Eye (tissue), 1 donor: ENCODE data around the gene ODC1.
A peak's percentile ranks its signal among the peaks of the same experiment; 100 is the strongest.

ENCODE experiments used
- DNase-seq: peaks from one replicate; pipeline ENCODE4 v3.0.0-alpha.2; 2015

Gene ODC1

GRCh38 chr2:10433264-10433946 is 14.7 kb downstream of the ODC1 start:
- DNase-seq: no peak

DNA sequence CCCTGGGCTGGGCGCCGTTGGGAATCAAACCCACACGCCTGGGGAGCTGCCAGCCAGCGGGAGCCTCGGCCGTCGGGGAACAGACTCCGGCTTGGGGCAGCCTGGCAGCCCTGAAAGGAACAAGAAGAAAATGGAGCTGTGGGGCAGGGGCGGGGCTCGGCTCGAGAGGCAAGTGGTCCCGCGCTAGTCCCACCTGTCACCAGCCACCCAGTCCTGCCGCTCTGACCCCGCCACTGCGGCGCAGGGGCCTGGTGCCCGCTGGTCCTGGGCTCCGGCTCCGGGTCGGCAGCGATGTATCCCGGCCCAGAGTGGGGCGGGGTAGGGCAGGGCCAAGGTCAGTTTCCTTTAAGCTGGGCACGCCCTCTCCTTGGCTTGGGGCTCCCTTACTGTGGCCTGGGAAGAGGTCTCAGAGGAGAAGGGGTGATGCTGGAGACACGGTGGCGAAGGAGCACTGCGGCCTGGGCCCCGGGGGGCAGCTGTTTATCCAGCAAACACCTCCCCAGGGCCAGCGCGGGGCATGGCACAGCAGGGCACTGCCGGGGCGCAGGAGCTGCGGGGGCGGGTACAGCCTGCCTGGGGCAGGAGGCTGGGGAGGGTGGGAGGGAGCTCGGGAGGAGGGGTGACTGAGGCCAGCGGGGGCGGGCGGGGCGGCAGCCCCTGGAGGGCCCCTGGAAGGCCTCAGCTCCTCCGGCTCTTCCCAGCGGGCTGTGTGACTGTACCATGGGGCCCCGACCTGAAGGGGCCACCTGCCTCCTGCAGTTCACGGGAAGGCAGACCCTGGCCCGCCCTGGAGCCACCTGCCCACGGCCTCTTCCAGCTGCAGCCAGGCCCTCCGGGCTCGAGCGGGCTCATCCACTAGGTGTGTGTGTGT is 15.6 kb downstream of the ODC1 start:
- DNase-seq: peak; percentile 67

DNA sequence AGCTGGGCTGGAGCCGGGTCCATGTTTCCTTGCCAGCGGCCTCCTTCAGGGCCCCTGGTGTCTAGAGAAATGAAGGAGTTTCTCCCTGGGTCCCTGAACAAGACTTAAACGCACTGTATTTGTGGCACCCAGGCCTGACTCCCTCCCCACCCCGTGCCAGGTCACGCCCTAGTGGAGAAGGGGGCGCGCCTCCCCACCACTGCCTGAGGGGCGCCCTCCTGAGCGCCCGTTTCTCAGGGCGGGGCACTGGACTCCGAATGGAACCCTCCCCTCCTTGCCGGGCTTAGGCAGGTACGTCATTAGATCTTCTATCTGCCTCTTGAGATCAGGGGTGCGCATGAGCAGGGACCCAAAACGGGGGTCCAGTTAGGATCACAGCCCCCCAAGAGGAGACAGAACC is 16.3 kb downstream of the ODC1 start:
- no peak for DNase-seq

GRCh38 chr2:10430886-10431622 is 17.1 kb downstream of the ODC1 start:
- no peak for DNase-seq

GRCh38 chr2:10428924-10429323 is 19.2 kb downstream of the ODC1 start:
- DNase-seq: no peak

DNA sequence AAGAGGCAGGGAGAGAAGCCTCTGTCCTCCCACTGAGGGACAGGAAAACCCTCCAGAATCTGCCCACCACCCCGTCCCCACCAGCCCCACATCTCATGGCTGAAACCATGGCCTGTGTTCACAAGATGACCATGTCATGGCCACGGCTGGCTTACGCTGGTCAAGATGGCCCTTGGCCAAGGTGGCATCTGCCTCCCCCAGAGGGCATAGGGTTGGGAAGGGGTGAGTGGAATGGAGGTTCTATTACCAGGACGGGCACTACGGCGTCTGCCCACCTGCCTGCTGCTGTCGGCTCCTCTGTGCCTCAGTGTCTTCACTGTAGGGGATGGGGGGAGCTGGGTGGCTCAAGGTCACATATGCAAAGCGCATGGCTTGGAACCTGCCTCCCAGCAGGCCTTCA is 19.8 kb downstream of the ODC1 start:
- DNase-seq: no peak

DNA sequence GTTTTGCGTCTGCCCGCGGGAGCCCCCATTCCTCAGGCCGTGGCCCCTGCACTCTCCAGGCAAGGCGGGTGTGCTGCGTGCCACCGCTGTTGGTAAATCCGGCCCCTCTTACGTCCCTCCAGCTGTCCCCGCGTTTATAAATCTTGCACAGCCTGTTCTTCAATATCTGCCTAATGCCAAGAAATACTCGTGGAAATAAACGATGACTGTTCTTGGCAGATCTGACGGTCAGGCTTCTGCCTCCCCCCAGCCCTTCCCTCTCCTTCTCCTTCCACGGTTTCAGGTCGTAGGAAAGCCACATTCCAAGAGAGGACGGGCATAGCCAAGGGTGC is 20.5 kb downstream of the ODC1 start:
- peak; percentile 63 for DNase-seq

GRCh38 chr2:10426726-10427617 is 21.2 kb downstream of the ODC1 start:
- peak; percentile 89 for DNase-seq

DNA sequence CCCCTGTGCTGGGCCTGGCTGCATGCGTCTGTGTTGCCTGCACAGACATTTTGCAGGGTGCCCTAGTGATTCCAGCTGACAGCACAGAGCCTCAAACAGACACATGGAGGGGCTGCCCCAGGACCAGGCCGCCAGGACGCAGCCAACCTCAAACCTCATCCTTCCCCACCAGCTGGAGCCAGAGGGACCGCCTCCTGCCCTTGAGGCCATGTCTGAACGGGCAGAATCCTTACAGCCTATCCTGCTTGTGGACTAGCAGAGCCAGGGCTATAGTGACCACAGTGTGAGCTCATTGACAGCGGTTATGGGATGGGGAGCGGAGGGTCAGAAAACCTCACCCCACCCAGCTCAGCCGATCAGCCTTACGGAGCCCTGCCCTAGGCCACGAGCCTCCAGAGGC is 22.4 kb downstream of the ODC1 start:
- peak; percentile 48 for DNase-seq

DNA sequence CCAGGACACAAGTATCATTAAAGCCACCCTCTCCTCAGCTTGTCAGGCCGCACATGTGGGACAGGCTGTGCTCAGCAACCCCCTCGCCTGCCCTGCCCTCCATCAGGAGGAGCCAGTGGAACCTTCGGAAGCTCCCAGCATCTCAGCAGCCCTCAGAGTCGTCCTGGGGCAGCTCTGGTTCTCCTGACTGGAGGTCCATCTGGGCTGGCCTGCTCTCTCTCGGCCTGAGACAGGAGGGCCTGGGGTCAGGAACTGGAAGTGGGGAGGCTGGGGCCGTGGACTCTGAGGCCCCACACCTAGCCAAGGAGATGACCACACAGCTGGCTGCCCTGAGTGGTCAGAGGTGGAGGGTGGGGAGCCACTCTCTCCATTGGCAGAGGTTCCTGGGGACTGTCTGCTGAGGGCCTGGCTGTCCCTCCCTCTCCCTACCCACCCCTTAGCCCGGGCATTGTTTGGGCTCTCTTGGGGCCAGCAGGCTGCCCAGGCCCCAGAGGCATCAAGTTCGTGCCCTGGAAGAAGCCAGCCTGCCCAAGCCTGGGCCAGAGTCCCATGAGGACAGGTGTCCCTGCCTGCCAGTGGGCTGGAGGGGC is 23.1 kb downstream of the ODC1 start:
- no peak for DNase-seq

- no peak for DNase-seq
Measured at GRCh38 chr2:10424051-10424450, 24.1 kb downstream of the ODC1 start.

GRCh38 chr2:10423400-10423774 is 24.7 kb downstream of the ODC1 start:
- no peak for DNase-seq

DNA sequence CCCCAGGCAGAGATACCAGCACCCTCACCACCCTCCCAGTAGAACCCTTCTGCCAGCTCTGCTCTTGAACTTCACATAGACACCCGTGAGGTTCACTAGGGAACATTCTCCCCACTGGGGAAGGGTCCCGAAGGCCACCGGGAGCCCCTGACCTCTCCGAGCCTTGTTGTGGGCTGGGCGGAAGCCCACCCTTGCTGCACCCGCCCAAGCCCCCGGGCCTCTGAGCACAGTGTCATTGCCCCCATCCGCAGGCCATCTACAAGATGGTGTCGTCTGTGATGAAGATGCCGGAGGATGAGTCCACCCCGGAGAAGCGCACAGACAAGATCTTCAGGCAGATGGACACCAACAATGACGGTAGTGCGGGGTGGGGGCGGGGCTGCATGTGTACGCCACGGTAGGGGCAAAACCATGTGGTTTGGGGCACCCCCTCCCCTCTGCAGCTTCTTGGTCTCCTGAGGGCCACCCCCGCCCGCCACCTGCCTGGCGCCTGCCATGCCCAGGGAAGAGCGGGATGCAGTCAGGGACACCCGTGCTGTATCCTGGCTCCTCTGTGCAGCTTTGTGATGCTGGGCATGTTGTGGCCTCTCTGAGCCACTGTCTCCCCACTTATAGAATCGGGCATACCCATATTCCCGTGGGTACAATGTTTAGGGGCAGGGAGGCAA is 25.3 kb downstream of the ODC1 start:
- no peak for DNase-seq

GRCh38 chr2:10422251-10422650 is 25.9 kb downstream of the ODC1 start:
- DNase-seq: no peak

GRCh38 chr2:10419553-10420257 is 28.4 kb downstream of the ODC1 start:
- DNase-seq: no peak

- no peak for DNase-seq
Measured at GRCh38 chr2:10417551-10418335, 30.4 kb downstream of the ODC1 start.

DNA sequence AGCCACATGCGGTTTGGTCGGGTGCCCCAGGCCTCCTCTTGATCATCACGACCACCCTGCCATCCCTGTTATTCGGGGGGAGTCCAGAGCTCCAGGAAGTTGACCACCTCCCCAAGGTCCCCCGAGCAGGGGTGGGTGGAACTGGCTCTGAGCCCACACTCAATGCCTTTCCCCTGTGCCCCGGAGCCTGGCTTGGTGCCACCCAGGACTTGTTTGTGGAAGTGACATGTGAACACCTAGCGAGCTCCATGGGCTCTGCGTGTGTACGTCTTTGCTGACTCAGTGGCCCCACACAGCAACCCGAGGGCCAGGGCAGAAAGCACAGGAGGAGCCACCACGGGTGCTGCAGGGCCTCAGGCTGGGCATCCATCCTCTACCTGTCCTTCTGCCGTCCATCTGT is 32.5 kb downstream of the ODC1 start:
- DNase-seq: no peak

- DNase-seq: no peak
Measured at GRCh38 chr2:10415048-10415447, 33.1 kb downstream of the ODC1 start.

DNA sequence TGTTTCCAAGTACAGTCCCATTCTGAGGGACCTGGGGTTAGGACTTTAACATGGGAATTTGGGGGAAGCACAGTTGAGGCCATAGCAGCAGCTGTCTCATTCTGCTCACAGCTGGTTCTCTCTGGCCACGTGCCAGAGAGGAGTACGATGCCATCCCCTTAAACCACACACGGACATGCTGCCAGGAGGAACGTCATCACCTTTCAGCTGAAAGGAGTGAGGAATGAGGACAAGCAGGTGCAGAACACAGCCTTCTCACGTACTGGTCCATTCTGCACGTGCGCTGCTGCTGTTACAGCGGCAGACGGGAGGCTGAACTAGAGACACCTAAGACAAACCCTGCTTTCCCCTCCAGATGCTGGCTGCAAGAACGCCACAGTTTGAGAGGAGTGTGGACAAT is 33.5 kb downstream of the ODC1 start:
- peak; percentile 55 for DNase-seq

DNA sequence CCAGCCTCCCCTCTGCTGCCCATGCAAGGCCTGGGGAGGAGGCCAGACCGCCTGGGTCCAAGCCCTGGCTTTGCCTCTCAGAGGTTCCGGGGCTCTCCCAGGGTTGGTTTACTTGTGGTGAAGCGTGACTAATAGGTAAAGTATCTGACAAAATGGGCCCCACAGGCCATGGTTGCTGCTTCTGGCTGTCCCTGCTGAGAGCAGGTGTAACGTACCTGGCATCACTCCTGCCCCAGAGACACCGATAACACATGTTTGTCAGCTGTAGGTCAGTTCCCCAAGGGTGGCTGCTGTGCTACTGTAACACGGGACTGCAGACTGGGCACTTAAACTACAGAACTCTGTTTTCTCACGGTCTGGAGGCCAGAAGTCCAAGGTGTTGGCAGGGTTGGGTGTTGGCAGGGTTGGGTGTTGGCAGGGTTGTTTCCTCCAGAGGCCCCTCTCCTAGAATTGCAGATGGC is 34.1 kb downstream of the ODC1 start:
- no peak for DNase-seq
